HG03280 (cell line): ENCODE results near the gene CCDC183.

Experiments
- ATAC-seq: cut with Tn5 transposase; IDR thresholded peaks from one replicate; pipeline ENCODE4 v1.9.1; 2021; ENCODE audit warnings: mild to moderate bottlenecking, moderate library complexity; ENCODE audit not compliant: unreplicated experiment

The CCDC183 gene

DNA sequence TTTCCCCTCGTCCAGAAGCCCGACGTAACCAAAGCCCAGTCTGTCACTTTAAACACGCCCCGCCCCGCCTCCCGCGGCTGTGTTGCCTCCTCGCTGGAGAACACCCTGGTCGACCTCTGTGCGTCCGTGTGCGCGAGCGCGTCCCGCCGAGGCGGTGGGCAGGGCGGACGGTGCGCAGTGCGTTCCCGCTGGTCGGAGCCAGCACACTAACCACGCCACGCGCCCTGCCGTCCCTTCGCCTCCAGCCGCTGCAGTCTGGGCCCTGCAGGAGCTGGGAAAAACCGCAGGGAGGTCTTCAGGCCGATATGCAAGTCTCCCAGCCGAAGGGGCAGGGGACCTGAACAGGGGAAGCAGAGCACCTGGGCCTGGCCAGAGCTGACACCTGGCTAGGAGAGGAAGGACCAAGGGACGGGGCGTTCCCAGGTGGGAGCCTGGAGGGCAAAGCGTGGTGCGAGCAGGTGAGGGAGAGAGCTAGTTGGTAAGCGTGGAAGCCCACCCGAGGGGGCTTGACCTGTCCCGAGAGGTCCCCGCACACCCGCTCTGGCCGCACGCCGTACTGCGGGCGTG, 51.8 kb downstream of the CCDC183 start:
- peak; percentile 24 for ATAC-seq

DNA sequence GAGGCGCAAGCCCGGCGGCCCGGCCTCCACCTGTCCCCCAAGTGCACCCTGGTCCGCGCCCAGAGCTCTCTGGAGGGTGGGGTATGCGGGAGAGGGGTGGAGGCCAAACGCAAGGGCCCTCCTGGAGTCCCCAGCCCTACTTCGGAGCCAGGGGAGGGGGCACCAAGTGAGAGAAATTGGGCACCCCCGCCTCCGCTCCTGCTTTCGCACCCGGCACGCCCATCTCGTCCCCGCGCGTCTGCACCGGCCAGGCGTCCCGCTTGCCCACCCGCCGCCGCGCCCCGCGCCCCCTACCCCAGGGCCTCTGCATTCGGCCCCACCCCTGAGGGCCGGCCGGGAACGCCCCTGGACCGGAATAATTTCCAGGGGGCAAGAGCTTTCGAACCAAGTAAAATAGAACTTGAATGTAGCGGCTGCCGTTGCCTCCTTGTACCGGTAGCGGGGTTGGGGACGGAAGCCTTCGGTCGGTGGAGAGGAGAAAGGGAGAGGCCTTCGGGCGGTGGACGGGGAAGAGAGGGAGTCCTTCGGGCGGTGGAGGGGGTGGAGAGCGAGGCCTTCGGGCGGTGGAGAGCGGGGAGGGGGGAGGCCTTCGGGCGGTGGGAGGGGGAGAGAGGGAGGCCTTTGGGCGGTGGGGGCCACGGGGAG, 52.4 kb downstream of the CCDC183 start:
- ATAC-seq, result no peak

DNA sequence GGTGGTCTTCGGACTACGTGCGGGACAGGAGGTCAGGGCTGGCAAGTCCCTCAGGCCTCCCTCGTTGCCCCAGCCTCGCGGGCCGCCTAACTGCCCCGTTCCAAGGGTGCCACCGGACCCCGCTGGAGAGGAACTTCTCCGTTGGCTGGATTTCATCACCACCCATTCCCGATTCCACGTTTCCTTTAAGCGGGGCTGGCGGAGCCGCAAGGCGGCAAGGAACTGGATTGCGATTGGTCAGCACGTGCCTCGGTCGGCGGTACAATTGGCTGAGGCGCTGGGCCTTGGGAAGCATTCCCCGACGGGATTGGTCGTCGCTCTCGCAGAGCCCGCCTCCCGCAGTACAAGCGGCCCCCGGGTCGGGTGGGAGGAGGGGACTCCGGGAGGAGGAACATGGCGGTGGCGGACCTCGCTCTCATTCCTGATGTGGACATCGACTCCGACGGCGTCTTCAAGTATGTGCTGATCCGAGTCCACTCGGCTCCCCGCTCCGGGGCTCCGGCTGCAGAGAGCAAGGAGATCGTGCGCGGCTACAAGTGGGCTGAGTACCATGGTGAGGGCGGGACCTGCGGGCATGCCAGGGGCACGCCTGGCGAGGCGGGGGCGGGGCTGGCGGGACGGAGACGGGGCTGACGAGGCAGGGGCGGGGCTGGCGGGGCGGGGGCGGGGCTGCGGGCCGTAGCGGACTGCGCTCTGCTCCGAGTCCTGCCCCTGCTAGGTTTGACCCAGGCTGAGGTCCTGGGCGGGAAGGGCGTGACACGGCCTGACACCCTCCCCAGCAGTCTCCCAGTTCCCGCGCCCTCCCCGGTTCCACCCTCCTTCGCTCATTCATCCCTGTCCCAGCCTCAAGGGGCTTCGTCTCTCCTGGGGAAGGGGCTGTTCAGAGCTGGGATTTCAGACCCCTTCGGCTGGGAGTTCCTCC, 53.2 kb downstream of the CCDC183 start, which contains the start of gene PHPT1:
Gene PHPT1, plus strand, starts transcription at position 372 of the 922 bp plus-strand sequence. Its CDS starts 22 bp downstream, at position 394.
- ATAC-seq, result peak; percentile 82

DNA sequence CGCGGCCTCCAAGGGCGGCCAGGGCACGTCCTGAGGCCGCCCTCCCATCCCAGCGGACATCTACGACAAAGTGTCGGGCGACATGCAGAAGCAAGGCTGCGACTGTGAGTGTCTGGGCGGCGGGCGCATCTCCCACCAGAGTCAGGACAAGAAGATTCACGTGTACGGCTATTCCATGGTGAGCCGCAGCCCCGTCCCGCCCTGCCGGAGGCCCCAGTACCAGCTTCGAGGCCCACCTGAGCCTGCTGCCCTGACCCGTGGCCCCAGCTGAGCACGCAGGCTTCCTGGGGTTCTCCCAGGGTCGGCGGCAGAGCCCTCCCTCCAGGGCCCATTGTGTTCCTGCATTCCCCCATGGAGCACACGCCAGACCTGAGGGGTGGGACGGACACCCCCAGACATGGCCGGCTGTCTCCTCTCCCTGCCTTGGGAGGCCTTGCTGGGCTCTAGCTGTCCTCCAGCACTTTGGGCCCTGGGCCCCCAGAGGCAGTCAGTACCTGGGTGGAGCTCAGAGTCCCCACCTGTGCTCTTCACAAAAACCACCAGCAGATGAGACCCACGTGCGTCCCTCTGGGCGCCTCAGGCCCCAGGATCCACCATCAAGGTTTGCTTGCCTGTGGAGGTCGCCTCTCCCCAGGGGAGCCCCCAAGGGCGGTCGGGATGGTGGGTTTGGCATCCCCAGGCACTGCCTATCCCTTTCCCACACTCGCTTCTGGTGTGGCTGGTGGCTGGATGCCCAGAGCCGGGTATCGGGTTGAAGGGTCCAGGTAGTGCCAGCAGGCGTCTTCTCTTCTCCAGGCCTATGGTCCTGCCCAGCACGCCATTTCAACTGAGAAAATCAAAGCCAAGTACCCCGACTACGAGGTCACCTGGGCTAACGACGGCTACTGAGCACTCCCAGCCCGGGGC, 54.1 kb downstream of the CCDC183 start:
- no peak for ATAC-seq

DNA sequence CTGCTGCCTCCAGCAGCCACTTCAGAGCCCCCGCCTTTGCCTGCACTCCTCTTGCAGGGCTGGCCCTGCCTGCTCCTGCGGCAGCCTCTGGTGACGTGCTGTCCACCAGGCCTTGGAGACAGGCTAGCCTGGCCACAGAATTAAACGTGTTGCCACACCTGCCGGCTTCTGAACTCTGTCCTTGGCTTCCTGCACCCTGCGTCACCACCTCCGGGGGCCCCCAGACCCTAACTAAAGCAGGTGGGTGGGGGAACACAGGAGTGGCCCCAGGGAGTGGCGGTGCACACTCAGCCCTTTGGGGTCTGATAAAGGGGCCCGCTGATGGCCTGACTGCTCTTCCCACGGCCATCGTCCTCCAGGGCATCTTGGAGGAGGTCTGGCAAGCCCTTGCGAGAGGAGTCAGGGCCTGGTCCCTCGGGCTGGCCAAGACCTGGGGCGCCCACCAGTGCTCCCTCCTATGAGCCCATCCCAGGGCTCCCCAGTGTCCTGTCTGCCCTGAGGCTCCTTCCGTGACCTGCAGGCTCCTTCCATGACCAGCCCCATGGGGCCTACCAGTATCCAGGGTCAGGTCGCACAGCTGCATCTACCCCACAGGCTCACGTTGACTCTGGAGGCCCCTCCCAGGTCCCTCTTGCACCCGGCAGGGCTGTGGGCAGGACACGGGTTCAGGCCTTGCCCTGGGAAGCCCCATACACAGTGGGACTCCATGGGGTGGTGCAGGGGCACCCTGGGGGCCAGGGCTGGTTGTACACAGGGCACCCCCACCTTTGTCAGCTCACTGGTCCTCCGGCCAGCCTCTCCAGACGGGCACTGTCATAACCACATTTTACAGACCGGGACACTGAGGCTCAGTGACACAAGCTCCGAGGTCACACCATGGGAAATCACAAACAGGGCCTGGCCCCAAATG, 55.0 kb downstream of the CCDC183 start:
- no peak for ATAC-seq

DNA sequence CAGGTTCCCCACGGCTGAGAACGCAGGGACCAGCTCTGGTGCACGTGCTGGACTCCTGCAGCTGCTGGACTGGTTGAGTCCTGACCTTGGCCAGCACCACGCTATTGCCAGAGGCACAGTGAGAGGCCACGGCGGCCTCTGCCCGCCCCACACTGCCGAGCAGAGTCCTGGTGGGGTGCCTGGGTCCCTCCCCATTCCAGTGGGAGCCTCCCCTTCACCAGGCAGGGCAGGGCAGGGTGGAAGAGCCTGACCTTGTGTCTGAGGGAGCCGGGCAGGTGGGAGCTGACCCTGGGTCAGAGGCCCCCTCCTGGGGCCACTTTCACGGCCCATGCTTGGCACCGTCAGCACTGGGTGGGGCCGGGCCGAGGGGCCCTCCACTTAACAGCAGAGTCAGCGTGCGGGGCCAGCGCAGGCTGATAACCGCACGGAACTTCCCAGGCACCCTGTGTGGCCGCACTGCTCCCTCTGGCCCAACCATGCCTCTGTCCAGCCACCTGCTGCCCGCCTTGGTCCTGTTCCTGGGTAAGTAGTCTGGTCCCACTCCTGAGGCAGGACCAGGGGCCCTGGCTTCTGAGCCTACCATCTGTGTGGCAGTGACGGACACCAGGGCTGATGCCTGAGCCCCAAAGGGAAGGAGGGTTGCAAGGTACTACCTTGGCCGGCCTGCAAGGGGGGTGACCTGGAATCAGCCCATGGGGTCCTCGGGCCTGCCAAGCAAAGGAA, 56.0 kb downstream of the CCDC183 start, which contains the start of gene MAMDC4:
Gene MAMDC4, plus strand, starts transcription at position 406 of the 723 bp plus-strand sequence. Its CDS starts 71 bp downstream, at position 477.
- no peak for ATAC-seq

DNA sequence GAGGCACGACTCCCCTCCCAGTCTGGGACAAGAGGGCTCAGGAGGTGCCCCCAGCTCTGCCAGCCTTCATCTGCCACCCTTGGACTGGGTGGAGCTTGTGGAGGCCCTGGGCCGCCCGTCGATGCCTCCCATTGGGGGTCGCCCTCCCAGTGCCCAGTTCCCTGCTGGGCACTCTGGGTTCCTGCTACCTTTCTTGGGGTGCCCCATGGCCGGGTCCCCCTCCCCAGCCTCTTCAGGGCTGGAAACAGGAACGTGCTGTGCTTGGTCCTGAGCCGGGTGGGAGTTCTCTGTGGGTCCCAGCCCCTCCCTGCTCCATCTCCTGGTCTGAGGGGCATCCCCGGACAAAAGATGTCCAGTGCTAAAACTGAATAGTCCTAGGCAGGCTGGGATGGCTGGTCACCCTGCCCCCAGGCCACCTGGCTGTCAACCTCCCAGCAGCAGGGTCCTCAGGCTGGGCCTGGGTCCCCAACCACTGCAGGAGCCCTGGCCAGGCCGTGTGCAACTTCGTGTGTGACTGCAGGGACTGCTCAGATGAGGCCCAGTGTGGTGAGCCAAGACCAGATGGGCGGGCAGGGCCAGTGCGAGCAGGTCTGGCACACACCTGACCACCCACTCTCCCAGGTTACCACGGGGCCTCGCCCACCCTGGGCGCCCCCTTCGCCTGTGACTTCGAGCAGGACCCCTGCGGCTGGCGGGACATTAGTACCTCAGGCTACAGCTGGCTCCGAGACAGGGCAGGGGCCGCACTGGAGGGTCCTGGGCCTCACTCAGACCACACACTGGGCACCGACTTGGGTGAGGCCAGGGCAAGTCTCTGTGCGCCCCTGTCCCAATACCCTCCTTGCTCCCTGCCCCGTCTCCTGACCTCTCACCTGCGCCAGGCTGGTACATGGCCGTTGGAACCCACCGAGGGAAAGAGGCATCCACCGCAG, 56.8 kb downstream of the CCDC183 start:
- ATAC-seq, result no peak

DNA sequence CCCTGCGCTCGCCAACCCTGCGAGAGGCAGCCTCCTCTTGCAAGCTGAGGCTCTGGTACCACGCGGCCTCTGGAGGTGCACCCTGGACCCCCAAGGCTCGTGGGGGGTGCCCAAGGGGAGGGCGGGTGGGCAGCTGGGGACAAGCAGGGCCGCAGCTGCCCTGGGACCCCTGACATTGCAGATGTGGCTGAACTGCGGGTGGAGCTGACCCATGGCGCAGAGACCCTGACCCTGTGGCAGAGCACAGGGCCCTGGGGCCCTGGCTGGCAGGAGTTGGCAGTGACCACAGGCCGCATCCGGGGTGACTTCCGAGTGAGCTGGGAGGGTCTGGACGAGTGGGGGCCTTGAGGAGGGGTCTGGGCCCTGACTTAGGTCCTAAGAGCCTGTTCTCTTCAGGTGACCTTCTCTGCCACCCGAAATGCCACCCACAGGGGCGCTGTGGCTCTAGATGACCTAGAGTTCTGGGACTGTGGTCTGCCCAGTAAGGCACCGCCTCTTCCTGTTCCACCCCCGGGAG, 57.5 kb downstream of the CCDC183 start:
- no peak for ATAC-seq

DNA sequence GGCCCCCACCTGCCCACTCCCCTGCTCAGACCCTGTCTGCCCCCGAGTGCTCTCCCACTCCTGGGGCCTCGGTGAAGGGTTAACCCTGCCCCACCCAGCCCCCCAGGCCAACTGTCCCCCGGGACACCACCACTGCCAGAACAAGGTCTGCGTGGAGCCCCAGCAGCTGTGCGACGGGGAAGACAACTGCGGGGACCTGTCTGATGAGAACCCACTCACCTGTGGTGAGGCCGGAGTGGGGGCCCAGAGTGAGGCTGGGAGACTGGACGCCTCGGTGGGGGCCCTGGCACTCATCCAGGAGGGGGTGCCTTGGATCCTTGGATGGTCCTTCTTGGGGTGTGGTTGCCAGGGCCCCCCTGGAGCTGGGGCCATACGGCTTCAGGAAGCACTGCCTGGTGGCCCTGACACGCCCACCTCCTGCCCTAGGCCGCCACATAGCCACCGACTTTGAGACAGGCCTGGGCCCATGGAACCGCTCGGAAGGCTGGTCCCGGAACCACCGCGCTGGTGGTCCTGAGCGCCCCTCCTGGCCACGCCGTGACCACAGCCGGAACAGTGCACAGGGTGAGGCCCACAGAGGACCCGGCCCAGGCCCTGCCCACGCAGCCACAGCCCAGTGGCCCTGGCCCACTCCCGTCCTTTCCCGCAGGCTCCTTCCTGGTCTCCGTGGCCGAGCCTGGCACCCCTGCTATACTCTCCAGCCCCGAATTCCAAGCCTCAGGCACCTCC, 58.1 kb downstream of the CCDC183 start:
- no peak for ATAC-seq

DNA sequence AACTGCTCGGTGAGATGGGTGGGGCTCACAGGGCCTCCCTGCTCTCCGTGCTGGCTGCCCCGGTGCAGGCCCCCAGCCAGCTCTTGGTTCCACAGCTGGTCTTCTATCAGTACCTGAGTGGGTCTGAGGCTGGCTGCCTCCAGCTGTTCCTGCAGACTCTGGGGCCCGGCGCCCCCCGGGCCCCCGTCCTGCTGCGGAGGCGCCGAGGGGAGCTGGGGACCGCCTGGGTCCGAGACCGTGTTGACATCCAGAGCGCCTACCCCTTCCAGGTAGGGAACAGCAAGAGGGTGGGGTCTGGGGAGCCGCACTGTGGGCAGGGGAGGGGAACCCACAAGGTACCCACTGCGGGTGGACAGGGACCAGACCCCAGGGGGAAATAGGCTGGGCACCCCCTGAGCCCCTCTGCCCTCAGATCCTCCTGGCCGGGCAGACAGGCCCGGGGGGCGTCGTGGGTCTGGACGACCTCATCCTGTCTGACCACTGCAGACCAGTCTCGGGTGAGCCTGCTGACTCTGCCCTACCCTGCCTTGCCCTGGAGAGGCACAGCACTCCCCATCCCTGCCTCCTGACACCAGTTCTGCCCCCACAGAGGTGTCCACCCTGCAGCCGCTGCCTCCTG, 58.8 kb downstream of the CCDC183 start:
- ATAC-seq, result no peak

DNA sequence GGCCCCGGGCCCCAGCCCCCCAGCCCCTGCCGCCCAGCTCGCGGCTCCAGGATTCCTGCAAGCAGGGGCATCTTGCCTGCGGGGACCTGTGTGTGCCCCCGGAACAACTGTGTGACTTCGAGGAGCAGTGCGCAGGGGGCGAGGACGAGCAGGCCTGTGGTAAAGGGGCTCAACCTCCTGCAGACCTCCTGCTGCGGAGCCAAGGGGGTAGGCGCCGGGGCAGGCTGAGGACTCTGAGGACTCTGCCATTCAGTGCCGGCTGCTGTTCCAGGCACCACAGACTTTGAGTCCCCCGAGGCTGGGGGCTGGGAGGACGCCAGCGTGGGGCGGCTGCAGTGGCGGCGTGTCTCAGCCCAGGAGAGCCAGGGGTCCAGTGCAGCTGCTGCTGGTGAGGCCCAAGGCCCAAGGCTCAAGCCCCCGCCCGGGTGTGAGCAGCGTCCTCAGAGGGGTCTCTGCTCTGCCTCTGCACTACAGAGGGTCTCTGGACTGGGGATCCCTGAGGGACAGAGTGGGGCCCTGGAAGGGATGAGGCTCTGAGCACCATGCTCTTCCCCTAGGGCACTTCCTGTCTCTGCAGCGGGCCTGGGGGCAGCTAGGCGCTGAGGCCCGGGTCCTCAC, 59.4 kb downstream of the CCDC183 start:
- ATAC-seq, result no peak

DNA sequence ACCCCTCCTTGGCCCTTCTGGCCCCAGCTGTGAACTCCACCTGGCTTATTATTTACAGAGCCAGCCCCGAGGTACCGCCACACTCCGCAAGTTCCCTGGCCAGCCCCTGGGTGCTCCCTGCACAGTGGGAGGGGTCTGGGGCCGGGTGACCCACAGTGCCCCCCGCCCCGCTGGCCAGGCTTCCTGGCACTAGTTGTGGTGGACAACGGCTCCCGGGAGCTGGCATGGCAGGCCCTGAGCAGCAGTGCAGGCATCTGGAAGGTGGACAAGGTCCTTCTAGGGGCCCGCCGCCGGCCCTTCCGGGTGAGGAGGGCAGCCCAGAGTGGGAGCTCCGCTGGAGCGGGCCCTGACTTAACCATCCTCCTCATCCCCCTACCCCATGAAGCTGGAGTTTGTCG, 59.9 kb downstream of the CCDC183 start:
- ATAC-seq, result no peak

DNA sequence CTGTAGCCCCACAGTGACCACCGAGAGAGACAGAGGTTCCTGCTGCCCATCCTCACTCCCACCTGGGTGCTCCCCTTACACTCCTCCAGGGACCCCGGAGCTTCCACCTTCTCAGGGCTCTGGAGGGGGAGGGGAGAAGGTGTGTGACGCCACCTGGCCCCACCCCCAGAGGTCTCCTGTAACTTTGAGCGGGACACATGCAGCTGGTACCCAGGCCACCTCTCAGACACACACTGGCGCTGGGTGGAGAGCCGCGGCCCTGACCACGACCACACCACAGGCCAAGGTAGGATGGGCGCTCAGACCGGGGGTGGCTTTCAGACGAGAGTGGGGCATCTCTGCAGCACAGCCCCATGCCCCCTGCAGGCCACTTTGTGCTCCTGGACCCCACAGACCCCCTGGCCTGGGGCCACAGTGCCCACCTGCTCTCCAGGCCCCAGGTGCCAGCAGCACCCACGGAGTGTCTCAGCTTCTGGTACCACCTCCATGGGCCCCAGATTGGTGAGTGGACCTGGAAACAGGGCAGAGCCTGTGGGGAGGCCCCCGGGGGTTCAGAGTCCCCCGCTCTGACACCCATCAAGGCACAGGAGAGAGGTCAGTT, 60.5 kb downstream of the CCDC183 start:
- ATAC-seq, result no peak

DNA sequence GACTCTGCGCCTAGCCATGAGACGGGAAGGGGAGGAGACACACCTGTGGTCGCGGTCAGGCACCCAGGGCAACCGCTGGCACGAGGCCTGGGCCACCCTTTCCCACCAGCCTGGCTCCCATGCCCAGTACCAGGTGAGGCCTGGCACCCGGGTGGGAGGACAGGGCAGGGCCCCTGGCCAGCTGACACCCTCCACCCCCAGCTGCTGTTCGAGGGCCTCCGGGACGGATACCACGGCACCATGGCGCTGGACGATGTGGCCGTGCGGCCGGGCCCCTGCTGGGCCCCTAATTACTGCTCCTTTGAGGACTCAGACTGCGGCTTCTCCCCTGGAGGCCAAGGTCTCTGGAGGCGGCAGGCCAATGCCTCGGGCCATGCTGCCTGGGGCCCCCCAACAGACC, 61.0 kb downstream of the CCDC183 start:
- ATAC-seq, result no peak
